Dedifferentiated amniotic fluid mesenchymal stem cell (primary cell): ENCODE results near the gene TMEM147.
"Not testable (repeated sequence)": the region's sequence is repeated elsewhere in the genome, so short reads cannot be mapped to it uniquely, and the experiment has no call there.

ENCODE experiments used
- DNase-seq: peaks from one replicate; pipeline ENCODE4 v3.0.0-alpha.2; 2016; ENCODE audit errors: extremely low spot score

The TMEM147 gene

DNA sequence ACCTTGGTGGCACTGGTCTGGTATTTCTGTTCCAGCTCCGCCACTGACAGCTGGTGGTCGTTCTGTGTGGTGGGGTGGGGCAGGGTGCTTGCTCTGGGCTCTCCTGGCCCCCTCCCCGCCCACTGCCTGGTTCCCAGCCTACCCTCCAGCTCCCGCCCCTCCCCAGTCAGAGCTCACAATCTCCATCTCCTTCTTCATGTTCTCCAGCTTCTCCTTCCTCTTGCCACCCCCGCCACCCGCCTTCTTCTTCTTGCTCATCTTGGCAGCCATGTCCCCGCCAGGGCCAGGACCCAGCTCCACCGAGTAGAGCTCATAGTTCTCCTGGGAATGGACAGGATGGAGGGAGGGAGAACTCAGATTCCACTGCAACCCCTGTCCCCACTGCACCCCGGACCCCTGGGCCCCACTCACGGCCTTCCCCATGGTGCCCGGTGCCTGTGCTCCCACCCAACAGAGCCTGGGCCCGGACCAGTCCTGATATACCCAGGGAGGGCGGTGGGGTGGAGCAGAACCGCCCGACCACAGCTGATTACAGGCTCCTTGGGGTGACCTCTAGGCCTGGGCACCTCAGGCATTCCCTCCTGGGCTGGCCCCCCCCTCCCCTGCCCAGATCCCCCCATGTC is 17.9 kb downstream of the TMEM147 start, which contains the start of gene ATP4A:
Gene ATP4A, minus strand, starts transcription at position 452 of the 623 bp plus-strand sequence. Its CDS starts 29 bp downstream, at position 423.
- no peak for DNase-seq

DNA sequence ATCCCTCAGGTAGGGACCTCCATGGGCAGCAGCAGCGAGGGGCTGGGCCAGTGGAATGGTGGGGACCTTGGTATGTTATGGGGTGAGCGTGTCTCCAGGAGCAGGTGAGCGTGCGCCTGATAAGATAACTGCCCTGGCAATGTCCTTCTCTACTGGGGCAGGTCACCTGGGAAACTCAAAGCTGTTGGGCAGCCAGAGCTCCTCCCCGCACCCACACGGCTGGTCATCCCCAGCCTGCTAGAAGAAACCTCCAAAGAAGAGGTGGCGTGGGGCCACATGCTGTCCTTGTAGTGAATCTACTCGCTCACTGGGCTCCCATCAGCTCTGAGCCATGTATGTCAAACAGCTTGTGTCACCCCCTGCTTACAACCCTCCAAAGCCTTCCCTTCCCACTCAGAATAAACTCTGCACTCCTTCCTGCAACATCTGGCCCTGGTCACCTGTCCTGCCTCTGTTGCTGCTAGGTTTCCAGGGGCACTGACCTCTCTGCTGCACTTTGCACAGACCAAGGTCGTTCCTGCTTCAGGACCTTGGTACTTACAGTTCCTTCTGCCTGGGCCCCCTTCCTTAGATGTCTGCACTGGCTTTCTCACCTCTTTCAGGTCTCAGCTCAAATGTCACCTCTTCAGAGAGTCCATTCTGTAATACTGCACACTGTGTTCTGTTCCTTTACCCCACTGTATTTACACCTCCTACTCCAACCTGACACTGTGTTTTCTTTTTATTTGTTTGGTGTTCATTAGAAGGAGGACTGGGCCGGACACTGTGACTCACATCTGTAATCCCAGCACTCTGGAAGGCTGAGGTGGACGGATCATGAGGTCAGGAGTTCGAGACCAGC is 19.8 kb downstream of the TMEM147 start:
- DNase-seq = no peak

DNA sequence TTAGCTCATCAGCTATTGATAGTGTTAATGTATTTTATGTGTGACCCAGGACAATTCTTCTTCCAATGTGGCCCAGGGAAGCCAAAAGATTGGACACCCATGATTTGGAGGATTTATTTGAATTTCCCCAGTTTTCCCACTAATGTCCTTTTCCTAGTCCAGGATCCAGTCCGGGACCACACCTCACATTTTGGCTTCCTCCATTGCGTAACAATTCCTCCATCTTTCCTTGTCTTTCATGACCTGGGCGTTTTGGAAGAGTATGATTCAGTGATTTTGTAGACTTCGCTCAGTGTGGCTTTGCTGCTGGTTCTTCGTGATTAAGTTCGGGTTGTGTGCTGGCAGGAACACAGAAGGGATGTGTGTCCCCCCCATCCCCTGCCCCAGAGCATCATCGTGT is 21.3 kb downstream of the TMEM147 start:
- DNase-seq = no peak

- DNase-seq = no peak
Observed at GRCh38 chr19:35569281-35569781, 23.9 kb downstream of the TMEM147 start.

GRCh38 chr19:35571406-35571965 is 26.1 kb downstream of the TMEM147 start:
- DNase-seq = no peak

GRCh38 chr19:35577918-35578317 is 32.5 kb downstream of the TMEM147 start:
- no peak for DNase-seq

GRCh38 chr19:35578707-35579106 is 33.3 kb downstream of the TMEM147 start:
- no peak for DNase-seq

- DNase-seq = no peak
Observed at GRCh38 chr19:35582760-35583159, 37.3 kb downstream of the TMEM147 start.

DNA sequence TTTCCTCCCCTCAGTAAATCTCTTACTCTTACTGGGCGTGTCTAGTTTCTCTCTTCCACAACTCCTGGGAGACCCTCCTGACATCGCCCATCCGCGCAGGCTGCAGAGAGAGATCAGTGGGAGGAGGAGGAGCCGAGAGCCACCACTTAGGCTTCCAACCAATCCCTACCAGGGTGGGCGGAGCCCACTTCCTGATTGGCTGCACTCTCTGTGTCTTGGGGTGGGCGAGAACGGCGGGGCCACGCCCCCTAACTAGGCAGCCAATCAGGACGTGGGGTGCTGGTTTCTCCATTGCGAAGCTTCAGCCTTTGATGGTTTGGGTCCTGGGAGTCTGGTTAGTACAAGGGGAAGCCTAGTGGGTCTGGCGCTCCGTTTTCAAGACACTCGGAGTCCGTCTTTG is 40.4 kb downstream of the TMEM147 start, which contains the start of gene PMIS2:
Gene PMIS2, plus strand, starts transcription at position 326 of the 400 bp plus-strand sequence. CDS start 87 bp downstream, outside the sequence.
- DNase-seq = no peak

- no peak for DNase-seq
Observed at GRCh38 chr19:35587321-35587720, 41.9 kb downstream of the TMEM147 start.

DNA sequence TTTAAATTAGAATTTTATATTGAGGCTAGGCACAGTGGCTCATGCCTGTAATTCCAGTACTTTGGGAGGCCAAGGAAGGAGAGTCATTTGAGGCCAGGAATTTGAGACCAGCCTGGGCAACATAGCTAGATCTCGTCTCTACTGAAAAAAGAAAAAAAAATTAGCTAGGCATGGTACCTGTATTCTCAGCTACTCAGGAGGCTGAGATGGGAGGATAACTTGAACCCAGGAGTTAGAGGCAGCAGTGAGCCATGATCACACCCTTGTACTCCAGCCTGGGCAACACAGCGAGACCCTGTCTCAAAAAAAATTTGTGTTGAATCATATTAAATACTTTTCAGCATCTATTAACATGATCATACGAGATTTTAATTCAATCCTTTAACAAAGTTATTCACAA is 45.4 kb downstream of the TMEM147 start:
- DNase-seq = no peak

DNA sequence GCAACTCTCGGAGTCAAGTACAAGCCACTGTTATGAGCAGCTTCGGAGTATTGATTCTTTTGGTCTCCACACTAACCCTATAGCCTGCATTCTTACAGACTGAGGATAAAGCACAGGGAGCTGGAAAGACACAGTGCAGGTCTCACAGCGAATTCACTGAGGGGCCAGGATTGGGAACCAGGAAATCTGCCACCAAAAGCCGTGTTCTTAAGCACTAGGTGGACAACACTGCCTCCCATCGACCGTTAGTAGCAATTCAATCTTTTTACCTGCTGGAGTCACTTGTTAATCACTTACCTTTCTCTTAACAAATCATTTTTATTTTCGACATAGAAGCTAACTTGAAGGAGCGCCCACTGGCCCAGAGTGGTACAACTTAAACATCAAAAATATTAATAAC is 46.8 kb downstream of the TMEM147 start:
- DNase-seq = no peak

DNA sequence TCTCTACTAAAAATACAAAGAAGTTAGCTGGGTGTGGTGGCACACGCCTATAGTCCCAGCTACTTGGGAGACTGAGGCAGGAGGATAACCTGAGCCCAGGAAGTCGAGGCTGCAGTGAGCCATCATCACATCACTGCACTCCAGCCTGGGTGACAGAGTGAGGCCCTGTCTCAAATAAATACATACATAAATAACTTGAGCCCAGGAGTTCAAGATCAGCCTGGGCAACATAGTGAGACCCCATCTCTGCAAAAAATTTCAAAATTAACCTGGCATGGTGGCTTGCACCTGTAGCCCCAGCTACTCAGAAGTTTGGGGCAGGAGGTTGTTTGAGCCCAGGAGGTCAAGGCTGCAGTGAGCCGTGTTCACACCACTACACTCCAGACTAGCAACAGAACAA is 49.6 kb downstream of the TMEM147 start:
- not testable (repeated sequence) for DNase-seq

DNA sequence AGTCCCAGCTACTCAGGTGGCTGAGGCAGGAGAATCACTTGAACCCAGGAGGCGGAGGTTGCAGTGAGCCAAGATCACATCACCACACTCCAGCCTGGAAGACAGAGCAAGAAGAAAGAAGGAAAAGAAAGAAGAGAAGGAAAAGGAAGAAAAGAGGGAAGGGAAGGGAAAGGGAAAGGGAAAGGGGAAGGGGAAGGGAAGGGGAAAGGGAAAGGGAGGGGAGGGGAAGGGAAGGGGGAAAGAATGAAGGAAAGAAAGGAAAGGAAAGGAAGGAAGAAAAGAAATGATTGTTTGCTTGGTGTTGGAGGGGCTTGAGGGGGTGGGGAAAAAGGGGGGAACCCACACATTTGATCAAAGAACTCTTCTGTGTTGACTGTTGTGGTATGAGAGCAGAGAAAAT is 50.5 kb downstream of the TMEM147 start:
- DNase-seq = no peak

DNA sequence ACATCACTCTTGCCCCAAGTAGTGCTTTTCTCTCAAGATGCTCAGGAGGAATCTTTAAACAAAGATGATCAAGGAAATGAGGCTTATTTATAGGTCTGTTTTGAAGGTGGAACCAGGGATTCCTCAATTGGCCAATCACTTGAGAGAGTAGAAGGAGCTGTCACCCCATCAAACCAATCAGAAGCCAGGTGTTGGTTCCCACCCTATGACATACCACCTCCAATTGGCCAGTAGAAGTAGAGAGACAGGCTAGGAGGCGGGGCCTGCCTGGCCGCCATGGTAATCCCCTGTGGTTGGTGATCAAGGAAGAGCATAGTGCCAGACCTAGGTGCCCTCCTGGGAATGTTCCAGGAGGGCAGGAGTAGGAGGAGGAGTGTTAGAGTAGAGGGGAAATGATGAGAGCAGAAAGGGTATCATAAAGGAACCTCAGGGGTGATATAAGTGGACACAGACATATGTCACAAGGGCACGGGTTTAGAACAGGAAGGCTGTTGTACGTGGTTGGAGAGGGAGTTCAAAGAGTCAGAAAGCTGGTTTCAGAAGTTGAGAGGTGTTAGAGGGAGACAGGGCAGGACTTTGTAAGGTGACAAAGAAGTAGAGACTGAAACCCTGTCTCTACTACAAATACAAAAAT is 51.1 kb downstream of the TMEM147 start:
- DNase-seq = no peak
